ENCODE measurements around the gene NDUFA11. TPM values are rescaled to one million over a fixed set of nuclear protein-coding genes. Genes with fewer than 3 reads are reported as not detected.
A peak's percentile ranks its signal among the peaks of the same experiment; 100 is the strongest.

Gene NDUFA11
- total RNA-seq (2013), result 151 TPM
- 100 to 1,000 TPM; 188 to 552 (median 396) TPM for polyA plus RNA-seq
- polyA minus RNA-seq, result 65.5 and 134 TPM in 2 replicates
- total RNA-seq, result 1.7 to 8.1 (median 5.3) reads per million in 11 experiments

DNA sequence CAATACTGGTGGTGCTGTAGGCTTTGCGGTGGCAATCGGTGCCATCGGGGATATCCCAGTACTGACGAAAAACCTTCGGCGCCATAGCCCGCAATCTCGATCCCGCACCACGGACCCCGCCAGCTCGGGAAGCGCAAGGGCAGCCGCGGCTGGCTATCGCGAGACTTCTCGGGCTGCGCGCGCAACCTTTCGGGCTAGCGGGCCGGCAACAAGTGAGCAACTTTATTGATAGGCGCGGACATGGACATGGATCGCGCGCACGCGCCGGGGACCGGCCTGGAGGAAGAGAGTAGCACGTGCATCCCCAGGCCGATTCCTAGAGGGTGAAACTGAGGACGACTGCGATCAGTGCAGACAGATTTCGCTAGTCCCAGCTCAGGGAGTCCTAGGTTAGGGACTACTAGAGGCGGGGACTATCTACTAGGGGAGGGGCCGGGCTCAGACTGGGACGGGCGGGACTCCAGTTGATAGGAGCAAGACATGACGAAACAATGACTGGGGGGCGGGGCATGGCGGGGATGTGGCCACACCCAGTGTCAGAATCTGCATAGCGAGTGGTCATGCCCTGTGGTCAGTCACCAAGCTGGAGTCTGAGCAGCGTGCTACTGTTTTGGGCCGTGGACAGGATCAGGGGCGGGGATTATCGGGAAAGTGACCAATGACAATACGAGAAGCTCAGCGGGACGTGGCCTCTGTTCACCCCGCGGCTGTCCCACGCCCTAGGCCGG, at the start of gene NDUFA11:
TSS of gene NDUFA11 (minus strand) at position 167 of the 728 bp plus-strand sequence. CDS start at position 85, 82 bp downstream.
- H3K4me1 ChIP-seq (ENCODE audit: control insufficient read depth in 1 of 2, insufficient read depth in 2 of 2, low read length in 2 of 2), result peaks cover 19 to 22% of the 10 kb centered on the region in 2 donors
- peak within 1 kb of the TSS; percentile 95 to 96 for H3K27ac ChIP-seq (ENCODE audit: low read depth in 1 of 2, low read length in 2 of 2)
- Mint-ChIP-seq H3K4me1 (peaks cover 18% of the 10 kb centered on the region), H3K4me3 (peak within 1 kb of the TSS; percentile 83 to 94), H3K27ac (peak within 1 kb of the TSS; percentile 95 to 99 (median 98)), H3K27me3 (ENCODE audit: low read depth in 3 of 3) (peaks cover 0 to 2% (median 0%) of the 10 kb centered on the region in 3 donors), H3K36me3 (peaks cover 13 to 24% of the 10 kb centered on the region in 2 donors), H3K9me3 (peaks cover 0 to 3% (median 0%) of the 10 kb centered on the region in 7 donors)
- peak; percentile 92 to 95 (median 94) for DNase-seq
- H3K36me3 ChIP-seq (replicated peaks in 1 of 2; ENCODE audit: control insufficient read depth in 1 of 2, insufficient read depth in 2 of 2, low read length in 2 of 2), result peaks cover 2 to 9% of the 10 kb centered on the region in 2 donors
- TF ChIP-seq CTCF (IDR thresholded peaks at IDR 0.05), result no peak
- peak within 1 kb of the TSS; percentile 99 for H3K4me2 ChIP-seq (replicated peaks; ENCODE audit: extremely low read depth, low read length, poor library complexity, severe bottlenecking)
- intact Hi-C loops (cut with micrococcal nuclease), result loop anchor here (2.0 to 10.0 kb wide), 6 partner anchors 71 to 521 kb away; partner anchors contain the start of genes DUS3L (in 2 of the 2), HSD11B1L (in 1 of the 2), KHSRP (in 1 of the 2) and MICOS13 (in 1 of the 2)
- H4K20me1 ChIP-seq (ENCODE audit: insufficient read depth, low read length), result peaks cover 19% of the 10 kb centered on the region
- H3K79me2 ChIP-seq (ENCODE audit: insufficient read depth, low read length), result peaks cover 48% of the 10 kb centered on the region
- WGBS (ENCODE audit: insufficient coverage), result under 1% methylated on average over 55 of the region's 57 CpGs
- H3K27me3 ChIP-seq (ENCODE audit: control insufficient read depth in 2 of 2, insufficient read depth in 2 of 2, low read length in 2 of 2), result no peaks in the 10 kb centered on the region
- H3K9ac ChIP-seq (ENCODE audit: insufficient read depth, low read length, poor library complexity, severe bottlenecking), result peak within 1 kb of the TSS; percentile 99
- peak within 1 kb of the TSS; percentile 91 to 95 (median 94) for H3K4me3 ChIP-seq (replicated peaks in 1 of 3; ENCODE audit: low read depth in 2 of 3, low read length in 3 of 3)
- peak within 1 kb of the TSS; percentile 96 for H2AFZ ChIP-seq (ENCODE audit: insufficient read depth, low read depth, low read length, poor library complexity, severe bottlenecking)
- no peaks in the 10 kb centered on the region for H3K9me3 ChIP-seq (replicated peaks in 1 of 2; ENCODE audit: control insufficient read depth in 1 of 2, insufficient read depth in 1 of 2, low read length in 2 of 2)

GRCh38 chr19:5953030-5953589, 49.5 kb upstream of the NDUFA11 start:
- Histone ChIP-seq H3K4me2 (replicated peaks; ENCODE audit: extremely low read depth, low read length, poor library complexity, severe bottlenecking) (peak overlapping the region; percentile 46), H3K9me3 (replicated peaks in 1 of 2; ENCODE audit: control insufficient read depth in 1 of 2, insufficient read depth in 1 of 2, low read length in 2 of 2) (no peaks in the 10 kb centered on the region), H3K4me1 (ENCODE audit: control insufficient read depth in 1 of 2, insufficient read depth in 2 of 2, low read length in 2 of 2) (peaks cover 49 to 50% of the 10 kb centered on the region in 2 donors), H2AFZ (ENCODE audit: insufficient read depth, low read depth, low read length, poor library complexity, severe bottlenecking) (no peak overlapping the region), H3K9ac (ENCODE audit: insufficient read depth, low read length, poor library complexity, severe bottlenecking) (no peak overlapping the region), H3K79me2 (ENCODE audit: insufficient read depth, low read length) (peaks cover 95% of the 10 kb centered on the region), H3K27ac (ENCODE audit: low read depth in 1 of 2, low read length in 2 of 2) (peak overlapping the region in 1 of 2 donors; percentile 70), H3K27me3 (ENCODE audit: control insufficient read depth in 2 of 2, insufficient read depth in 2 of 2, low read length in 2 of 2) (no peaks in the 10 kb centered on the region), H3K4me3 (replicated peaks in 1 of 3; ENCODE audit: low read depth in 2 of 3, low read length in 3 of 3) (peak overlapping the region in 1 of 3 experiments; percentile 39), H4K20me1 (ENCODE audit: insufficient read depth, low read length) (peaks cover 79% of the 10 kb centered on the region), H3K36me3 (replicated peaks in 1 of 2; ENCODE audit: control insufficient read depth in 1 of 2, insufficient read depth in 2 of 2, low read length in 2 of 2) (peaks cover 8 to 31% of the 10 kb centered on the region in 2 donors)
- Mint-ChIP-seq H3K36me3 (peaks cover 29 to 30% of the 10 kb centered on the region in 2 donors), H3K4me3 (peak overlapping the region; percentile 58 to 63), H3K27ac (peak overlapping the region; percentile 57 to 91 (median 88)), H3K27me3 (ENCODE audit: low read depth in 3 of 3) (peaks cover 0 to 5% (median 0%) of the 10 kb centered on the region in 3 donors), H3K4me1 (peaks cover 64% of the 10 kb centered on the region), H3K9me3 (no peaks in the 10 kb centered on the region)
- TF ChIP-seq CTCF (IDR thresholded peaks at IDR 0.05), result no peak
- 51% methylated on average over 3 of the region's 5 CpGs for WGBS (ENCODE audit: insufficient coverage)
- DNase-seq, result peak; percentile 32 to 52 (median 50)
- intact Hi-C loops (cut with micrococcal nuclease), result no loop called here
